ENCODE results near the gene TPO.

GRCh38 chr2:1563943-1564891 is 151.0 kb downstream of the TPO start:
- TF ChIP-seq POLR2A (IDR thresholded peaks at IDR 0.05) (no peak), CTCF (IDR thresholded peaks at IDR 0.05) (no peak), EP300 (IDR thresholded peaks at IDR 0.05) (no peak)
